ENCODE measurements around the gene KTI12.
"Not testable (repeated sequence)": the region's sequence is repeated elsewhere in the genome, so short reads cannot be mapped to it uniquely, and the experiment has no call there.

Gene KTI12

GRCh38 chr1:52022133-52022532, 11.5 kb downstream of the KTI12 start:
- no peak overlapping the region for H3K4me3 ChIP-seq
- TF ChIP-seq Cebpa-rat (IDR thresholded peaks at IDR 0.05), result no peak
- no peak overlapping the region for H3K9ac ChIP-seq
- no peaks in the 10 kb centered on the region for H4K20me1 ChIP-seq
- no peak overlapping the region for H3K4me2 ChIP-seq
- H3K27ac ChIP-seq, result no peak overlapping the region
- H3K4me1 ChIP-seq, result peaks cover 14% of the 10 kb centered on the region
- peaks cover 78% of the 10 kb centered on the region for H3K36me3 ChIP-seq
- H3K9me3 ChIP-seq, result no peaks in the 10 kb centered on the region
- H3K27me3 ChIP-seq, result no peaks in the 10 kb centered on the region

GRCh38 chr1:52008071-52008809, 25.4 kb downstream of the KTI12 start:
- Histone ChIP-seq H3K4me2 (no peak overlapping the region), H3K9me3 (no peaks in the 10 kb centered on the region), H3K4me3 (no peak overlapping the region), H4K20me1 (no peaks in the 10 kb centered on the region), H3K4me1 (no peaks in the 10 kb centered on the region), H3K27ac (no peak overlapping the region), H3K36me3 (no peaks in the 10 kb centered on the region), H3K27me3 (no peaks in the 10 kb centered on the region), H3K9ac (no peak overlapping the region)
- TF ChIP-seq Cebpa-rat (IDR thresholded peaks at IDR 0.05), result no peak

GRCh38 chr1:52007215-52008002, 26.2 kb downstream of the KTI12 start:
- no peaks in the 10 kb centered on the region for H3K27me3 ChIP-seq
- H4K20me1 ChIP-seq, result no peaks in the 10 kb centered on the region
- H3K9ac ChIP-seq, result no peak overlapping the region
- no peak overlapping the region for H3K4me2 ChIP-seq
- no peaks in the 10 kb centered on the region for H3K4me1 ChIP-seq
- H3K27ac ChIP-seq, result no peak overlapping the region
- no peak for TF ChIP-seq Cebpa-rat (IDR thresholded peaks at IDR 0.05)
- no peak overlapping the region for H3K4me3 ChIP-seq
- H3K9me3 ChIP-seq, result no peaks in the 10 kb centered on the region
- H3K36me3 ChIP-seq, result no peaks in the 10 kb centered on the region

GRCh38 chr1:52006081-52006553, 27.5 kb downstream of the KTI12 start:
- H3K4me1 ChIP-seq, H3K9me3 ChIP-seq, H3K9ac ChIP-seq, H3K4me2 ChIP-seq, H3K4me3 ChIP-seq, H4K20me1 ChIP-seq, H3K36me3 ChIP-seq, H3K27me3 ChIP-seq, H3K27ac ChIP-seq: not testable (repeated sequence)

- not testable (repeated sequence) for H3K27ac ChIP-seq, H4K20me1 ChIP-seq, H3K4me3 ChIP-seq, H3K27me3 ChIP-seq, H3K4me1 ChIP-seq, H3K9me3 ChIP-seq, H3K9ac ChIP-seq, H3K36me3 ChIP-seq, H3K4me2 ChIP-seq
Measured at GRCh38 chr1:52005548-52005947, 28.1 kb downstream of the KTI12 start.

GRCh38 chr1:52003877-52004276, 29.7 kb downstream of the KTI12 start:
- no peak for TF ChIP-seq Cebpa-rat (IDR thresholded peaks at IDR 0.05)

GRCh38 chr1:52002038-52002917, 31.3 kb downstream of the KTI12 start:
- Histone ChIP-seq H3K4me2 (no peak overlapping the region), H3K9me3 (no peaks in the 10 kb centered on the region), H3K36me3 (no peaks in the 10 kb centered on the region), H3K27ac (no peak overlapping the region), H3K27me3 (no peaks in the 10 kb centered on the region), H3K4me3 (no peak overlapping the region), H3K9ac (no peak overlapping the region), H3K4me1 (no peaks in the 10 kb centered on the region), H4K20me1 (no peaks in the 10 kb centered on the region)
- TF ChIP-seq Cebpa-rat (IDR thresholded peaks at IDR 0.05), result no peak

More at GRCh38 chr1:52003877-52004276, 29.7 kb downstream of the KTI12 start:
- H4K20me1 ChIP-seq, result no peaks in the 10 kb centered on the region
- no peaks in the 10 kb centered on the region for H3K36me3 ChIP-seq
- H3K27me3 ChIP-seq, result no peaks in the 10 kb centered on the region
- no peak overlapping the region for H3K27ac ChIP-seq
- H3K9me3 ChIP-seq, result no peaks in the 10 kb centered on the region
- H3K4me1 ChIP-seq, result no peaks in the 10 kb centered on the region
- no peak overlapping the region for H3K4me2 ChIP-seq
- H3K4me3 ChIP-seq, result no peak overlapping the region
- H3K9ac ChIP-seq, result no peak overlapping the region

GRCh38 chr1:51998701-51999100, 34.9 kb downstream of the KTI12 start:
- Histone ChIP-seq H3K4me3 (no peak overlapping the region), H3K27me3 (no peaks in the 10 kb centered on the region), H3K36me3 (no peaks in the 10 kb centered on the region), H3K4me2 (no peak overlapping the region), H3K9me3 (no peaks in the 10 kb centered on the region), H4K20me1 (no peaks in the 10 kb centered on the region), H3K27ac (no peak overlapping the region), H3K9ac (no peak overlapping the region), H3K4me1 (no peaks in the 10 kb centered on the region)
- TF ChIP-seq Cebpa-rat (IDR thresholded peaks at IDR 0.05), result no peak

GRCh38 chr1:51997974-51998382, 35.6 kb downstream of the KTI12 start:
- H3K4me2 ChIP-seq, result no peak overlapping the region
- TF ChIP-seq Cebpa-rat (IDR thresholded peaks at IDR 0.05), result no peak
- H3K4me1 ChIP-seq, result no peaks in the 10 kb centered on the region
- no peak overlapping the region for H3K27ac ChIP-seq
- H3K9ac ChIP-seq, result no peak overlapping the region
- no peak overlapping the region for H3K4me3 ChIP-seq
- H3K27me3 ChIP-seq, result no peaks in the 10 kb centered on the region
- no peaks in the 10 kb centered on the region for H4K20me1 ChIP-seq
- no peaks in the 10 kb centered on the region for H3K9me3 ChIP-seq
- H3K36me3 ChIP-seq, result no peaks in the 10 kb centered on the region
